GM12801 (cell line): Measurements from ENCODE around the gene ITPK1.

ENCODE experiments used
- TF ChIP-seq, protein P1 (sequence below): IDR thresholded peaks from one replicate; pipeline ENCODE4 v1.5.1; 2011; ENCODE audit warnings: control low read depth; ENCODE audit not compliant: insufficient read length; ENCODE audit errors: extremely low read depth

The ITPK1 gene

DNA sequence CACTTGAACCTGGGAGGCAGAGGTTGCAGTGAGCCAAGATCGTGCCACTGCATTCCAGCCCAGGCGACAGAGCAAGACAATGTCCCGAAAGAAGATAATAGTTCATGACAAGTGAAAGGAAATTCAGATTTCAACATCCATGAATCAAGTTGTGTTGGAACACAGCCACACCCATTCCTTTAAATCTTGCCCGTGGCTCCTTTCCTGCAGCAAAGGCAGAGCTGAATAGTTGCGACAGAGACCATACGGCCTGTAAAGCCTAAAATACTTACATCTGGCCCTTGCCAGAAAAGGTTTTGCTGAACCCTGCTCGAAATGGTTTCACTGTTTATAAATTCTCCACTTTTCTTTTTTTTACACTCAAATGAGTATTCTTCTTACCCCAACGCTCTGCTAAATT lies 17.7 kb upstream of the ITPK1 start:
- TF ChIP-seq, protein P1, sequence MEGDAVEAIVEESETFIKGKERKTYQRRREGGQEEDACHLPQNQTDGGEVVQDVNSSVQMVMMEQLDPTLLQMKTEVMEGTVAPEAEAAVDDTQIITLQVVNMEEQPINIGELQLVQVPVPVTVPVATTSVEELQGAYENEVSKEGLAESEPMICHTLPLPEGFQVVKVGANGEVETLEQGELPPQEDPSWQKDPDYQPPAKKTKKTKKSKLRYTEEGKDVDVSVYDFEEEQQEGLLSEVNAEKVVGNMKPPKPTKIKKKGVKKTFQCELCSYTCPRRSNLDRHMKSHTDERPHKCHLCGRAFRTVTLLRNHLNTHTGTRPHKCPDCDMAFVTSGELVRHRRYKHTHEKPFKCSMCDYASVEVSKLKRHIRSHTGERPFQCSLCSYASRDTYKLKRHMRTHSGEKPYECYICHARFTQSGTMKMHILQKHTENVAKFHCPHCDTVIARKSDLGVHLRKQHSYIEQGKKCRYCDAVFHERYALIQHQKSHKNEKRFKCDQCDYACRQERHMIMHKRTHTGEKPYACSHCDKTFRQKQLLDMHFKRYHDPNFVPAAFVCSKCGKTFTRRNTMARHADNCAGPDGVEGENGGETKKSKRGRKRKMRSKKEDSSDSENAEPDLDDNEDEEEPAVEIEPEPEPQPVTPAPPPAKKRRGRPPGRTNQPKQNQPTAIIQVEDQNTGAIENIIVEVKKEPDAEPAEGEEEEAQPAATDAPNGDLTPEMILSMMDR = no peak

DNA sequence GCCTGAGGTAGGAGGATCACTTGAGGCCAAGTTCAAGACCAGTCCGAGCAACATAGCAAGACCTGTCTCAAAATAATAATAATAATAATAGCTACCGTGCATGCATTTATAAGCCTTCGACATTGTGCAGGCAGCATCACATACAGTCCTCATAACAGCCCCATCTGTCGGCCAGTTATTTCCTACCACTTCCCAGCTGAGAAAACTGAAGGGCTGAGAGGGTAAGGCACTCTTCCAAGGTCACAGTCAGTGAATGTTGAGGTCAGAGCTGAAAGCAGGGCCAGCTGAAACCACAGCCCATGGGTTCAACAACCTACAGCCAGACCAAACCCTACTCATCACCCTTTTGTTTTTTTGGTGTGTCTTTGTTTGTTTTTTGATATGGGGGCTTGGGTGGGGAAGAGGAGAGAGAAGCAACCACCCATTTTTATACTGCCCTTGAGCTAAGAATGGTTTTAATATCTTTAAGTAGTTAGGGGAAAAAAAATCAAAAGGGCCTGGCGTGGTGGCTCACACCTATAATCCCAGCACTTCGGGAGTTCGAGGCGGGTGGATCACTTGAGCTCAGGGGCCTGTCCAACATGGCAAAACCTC lies 16.8 kb upstream of the ITPK1 start:
- TF ChIP-seq, protein P1 = no peak

DNA sequence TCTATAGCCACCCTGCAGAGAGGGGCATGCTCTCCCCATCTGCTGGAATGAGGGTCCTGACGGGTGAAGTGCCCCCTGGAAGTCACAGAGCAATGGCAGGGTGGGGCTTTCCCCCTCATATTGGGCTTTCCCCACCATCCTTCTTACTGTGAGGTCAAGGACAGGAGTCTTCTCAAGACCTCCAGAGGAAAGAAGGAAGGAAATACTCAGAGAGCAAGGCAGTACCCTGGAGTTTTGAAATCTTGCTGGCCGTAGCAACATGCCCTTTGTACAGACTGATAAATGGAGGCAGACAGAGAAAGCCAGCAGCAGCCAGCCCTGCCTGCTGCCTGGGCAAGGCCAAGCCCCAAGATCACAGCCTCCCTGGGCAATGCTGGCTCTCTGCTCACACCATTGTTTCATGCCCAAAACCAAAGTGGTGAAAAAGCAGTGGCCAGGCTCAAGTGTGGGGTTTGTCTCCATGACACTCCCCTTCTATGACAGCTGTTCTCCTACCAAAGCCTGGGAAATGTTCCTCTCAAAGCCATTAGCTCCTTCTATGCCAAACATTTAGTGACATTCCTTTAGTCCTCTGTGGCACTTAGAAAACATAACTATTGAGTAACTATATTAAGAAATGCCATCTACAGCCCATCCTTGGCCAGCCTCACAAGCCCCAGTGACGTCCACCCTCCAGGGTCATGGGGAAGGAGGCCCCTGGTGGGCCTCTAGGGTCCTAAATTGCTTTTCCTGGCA lies 13.2 kb upstream of the ITPK1 start:
- TF ChIP-seq, protein P1 = no peak

DNA sequence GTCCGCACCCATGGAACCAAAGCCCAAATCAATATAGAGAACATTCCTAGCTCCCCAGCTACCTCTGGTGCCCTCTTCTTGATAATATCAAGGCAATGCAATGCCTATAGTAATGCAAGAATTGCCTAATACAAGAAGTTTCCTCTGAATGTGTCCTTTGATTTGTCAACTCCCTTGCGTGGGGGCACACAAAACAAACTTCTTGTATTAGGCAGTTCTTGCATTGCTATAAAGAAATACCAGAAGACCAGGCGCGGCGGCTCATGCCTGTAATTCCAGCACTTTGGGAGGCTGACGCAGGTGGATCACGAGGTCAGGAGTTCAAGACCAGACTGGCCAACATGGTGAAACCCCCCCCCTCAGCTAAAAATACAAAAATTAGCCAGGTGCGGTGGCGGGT lies 10.4 kb upstream of the ITPK1 start:
- TF ChIP-seq, protein P1 = no peak

DNA sequence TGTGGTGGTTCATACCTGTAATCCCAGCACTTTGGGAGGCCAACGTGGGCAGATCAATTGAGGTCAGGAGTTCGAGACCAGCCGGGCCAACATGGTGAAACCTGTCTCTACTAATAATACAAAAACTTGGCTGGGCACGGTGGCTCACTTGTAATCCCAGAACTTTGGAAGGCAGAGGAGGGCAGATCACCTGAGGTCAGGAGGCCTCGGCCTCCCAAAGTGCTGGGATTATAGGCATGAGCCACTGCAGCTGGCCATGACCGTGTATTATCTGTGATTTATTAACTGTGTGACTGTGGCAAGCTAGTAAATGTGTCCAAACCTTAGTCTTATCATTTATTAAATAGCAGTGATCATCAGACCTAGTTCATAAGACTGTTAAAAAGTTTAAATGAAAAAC lies 7.1 kb upstream of the ITPK1 start:
- TF ChIP-seq, protein P1 = no peak

DNA sequence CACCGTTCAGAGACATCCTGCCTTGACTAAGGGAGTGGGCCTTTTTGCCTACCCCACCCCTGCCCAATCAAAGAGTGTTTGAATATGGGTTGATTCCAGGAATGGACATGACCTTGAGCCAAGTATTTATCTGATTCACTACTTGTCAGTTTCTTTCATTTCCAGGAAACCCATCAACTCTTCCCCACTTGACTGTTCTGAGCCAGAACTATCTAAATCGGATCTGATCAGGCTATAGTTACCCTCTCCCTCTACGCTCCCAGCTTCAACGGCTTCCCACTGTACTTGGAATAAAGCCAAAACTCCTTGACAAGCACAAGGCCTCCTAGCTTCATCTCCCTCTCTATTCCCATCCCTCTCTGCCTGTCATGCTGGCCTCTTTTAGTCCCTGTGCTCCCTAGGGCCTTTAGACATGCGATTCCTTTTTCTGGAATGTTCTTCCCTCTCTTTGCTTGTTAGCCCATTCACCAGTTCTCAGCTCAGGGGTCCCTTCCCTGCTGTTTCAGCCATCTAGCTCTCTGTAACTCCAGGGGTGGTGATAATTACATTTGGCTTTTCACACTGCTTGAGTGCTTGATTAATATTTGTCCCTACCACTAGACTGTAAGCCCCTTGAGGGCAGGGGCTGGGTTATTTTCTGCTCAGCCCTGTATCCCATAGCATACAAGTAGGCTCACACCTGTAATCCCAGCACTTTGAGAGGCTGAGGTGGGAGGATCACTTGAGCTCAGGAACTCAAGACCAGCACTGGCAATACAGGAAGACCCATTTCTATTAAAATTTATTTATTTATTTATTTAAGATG lies 5.5 kb upstream of the ITPK1 start:
- TF ChIP-seq, protein P1 = no peak

DNA sequence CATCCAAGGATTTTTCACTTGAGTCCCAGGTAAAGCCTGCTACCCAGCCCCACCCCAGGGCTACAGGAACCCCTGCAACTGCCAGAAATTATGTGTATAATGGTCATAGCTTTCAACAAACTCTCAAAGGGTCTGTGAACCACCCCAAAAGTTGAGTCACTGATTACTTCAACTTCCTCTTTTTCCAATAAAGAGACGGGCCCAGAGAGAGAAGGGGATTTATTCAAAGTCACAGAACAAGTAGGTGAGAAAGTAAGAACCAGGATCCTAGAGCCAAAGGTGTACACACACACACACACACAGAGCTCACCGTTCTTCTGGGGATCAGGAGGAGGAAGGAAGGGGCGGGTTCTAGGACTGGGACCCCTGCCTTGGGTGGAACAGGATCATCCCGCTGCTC lies 4.8 kb upstream of the ITPK1 start:
- TF ChIP-seq, protein P1 = no peak
